HG02840 (cell line): ENCODE data around the gene SNX30.

Source experiments
- ATAC-seq: cut with Tn5 transposase; IDR thresholded peaks from one replicate; pipeline ENCODE4 v1.9.1; 2021; ENCODE audit warnings: mild to moderate bottlenecking, moderate library complexity, moderate number of reproducible peaks; ENCODE audit not compliant: unreplicated experiment, low FRiP score

SNX30 gene

DNA sequence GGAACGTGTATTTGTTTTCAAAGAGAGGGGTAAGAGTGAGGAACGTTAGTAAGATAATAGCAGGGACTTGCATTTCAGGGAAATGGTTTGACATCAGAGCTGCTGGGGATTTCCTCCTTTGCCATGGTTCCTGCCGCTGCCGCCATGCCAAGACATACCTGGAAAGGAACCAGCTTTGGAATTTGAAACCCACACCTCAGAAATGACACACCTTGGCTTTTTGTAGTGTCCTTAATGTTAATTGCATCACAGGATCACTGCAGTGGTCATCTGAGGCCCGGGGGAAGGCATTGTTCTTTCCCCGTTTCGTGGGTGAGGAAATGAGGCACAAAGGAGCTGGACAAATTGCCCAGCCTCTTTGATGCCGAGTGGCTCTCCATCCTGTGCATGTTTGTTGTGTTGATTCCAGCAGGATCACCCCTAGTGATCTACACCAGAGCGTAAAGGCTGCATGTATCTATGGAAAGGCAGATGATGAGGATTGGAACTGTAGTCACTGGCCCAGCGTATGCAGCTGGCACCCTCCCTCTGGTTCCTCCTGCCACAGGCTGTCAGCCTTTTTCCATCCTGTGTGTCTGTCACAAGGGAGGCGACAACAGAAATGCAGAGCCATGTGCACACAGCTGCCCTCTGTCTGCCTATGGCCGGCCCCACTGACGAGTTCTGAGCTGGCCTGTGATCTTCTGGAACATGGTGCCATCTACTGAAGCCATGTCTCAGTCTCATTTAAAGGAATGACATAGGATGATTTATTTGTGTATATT, 102.4 kb downstream of the SNX30 start:
- ATAC-seq: no peak

DNA sequence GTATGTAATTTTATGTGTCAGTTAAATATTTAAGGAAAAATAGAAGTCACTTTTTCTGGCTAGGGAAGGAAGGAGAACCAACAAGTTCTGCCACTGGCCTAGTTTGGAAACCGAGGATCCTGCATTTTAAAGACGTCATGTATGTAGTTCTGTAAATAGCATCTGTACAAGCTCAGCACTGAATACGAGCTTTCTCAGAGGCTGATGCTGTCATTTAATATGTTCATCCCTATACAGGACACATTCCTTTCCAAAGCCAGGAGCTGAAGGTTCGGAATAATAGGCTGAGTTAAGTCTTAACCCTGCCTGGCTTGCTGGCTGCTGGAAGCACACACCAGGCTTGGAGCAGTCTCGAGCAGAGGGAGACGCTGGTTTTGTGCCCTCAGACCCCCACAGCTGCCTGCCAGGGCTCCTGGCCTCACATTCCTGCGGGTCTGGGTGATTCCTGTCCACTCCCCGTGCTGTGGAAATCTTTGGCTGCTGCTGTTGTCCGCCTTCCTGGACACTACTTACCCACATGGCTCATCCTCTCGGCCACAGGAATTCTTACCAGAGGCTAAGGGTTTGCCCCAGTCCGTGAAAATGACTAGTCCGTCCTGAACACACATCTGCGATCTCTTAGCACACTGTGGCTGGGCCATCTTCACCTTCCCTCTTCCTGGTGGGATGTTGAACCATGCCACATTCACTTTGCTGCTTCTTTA, 103.5 kb downstream of the SNX30 start:
- ATAC-seq: no peak

DNA sequence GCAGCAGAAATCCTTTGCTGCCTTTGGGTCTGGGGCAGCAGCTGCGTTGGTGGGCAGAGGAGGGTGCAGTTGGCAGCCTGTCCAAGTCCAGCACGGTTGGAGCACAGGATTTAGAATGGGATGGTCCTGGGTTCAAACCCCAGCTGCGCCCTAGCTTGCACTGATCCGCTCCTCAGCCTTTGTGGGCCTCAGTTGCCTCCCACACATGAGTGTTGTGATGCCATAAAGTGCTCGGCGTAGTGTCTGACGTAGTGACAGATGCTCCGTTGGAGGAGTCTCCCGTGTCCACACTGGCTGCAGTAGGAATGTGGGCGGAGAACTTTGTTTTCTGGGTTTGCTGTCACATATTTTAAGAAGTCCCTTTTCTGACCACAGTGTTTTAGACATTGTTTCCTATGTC, 104.1 kb downstream of the SNX30 start:
- no peak for ATAC-seq

DNA sequence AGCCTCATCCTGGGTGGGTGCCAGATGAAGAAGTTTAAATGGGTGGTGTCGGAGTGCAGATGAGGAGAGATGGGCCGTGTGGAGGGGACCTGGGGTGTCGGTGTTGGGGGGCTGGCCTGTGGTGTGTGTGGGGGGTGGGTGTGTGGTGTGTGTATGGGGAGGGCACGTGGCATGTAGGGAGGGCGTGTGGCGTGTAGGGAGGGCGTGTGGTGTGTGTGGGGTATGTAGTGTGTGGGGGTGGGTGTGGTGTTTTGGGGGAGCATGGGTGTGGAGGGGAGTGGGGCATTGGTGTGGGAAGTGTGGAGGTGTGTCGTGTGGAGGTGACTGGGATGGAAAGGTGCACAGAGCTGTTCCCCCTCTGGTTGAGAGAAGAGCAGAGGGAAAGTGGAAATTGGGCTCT, 105.6 kb downstream of the SNX30 start:
- ATAC-seq: no peak

GRCh38 chr9:112856843-112857242, 106.3 kb downstream of the SNX30 start:
- no peak for ATAC-seq

GRCh38 chr9:112858005-112858404, 107.4 kb downstream of the SNX30 start:
- ATAC-seq: no peak

DNA sequence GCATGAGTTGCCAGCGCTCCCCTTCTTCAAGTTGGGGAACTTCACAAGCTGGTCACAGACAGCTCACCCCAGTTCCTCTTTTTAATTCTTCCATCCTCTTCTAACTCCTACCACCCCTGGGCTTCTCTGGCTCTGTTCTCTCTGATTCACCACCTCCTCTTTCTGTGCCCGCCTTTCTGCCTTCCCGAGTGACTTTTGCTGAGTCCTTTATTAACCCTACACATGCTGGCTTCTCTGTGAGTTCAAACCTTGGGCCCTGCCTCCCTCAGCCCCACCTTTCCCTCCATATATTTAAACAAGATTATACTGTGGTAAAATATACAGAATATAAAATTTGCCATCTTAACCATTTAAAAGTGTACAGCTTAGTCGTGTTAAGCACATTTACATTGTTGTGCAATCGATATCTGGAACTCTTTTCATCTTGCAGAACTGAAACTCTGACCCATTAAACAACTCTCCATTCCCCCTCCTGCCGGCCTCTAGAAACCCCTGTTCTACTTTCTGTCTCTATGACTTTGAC, 108.1 kb downstream of the SNX30 start:
- ATAC-seq: no peak

DNA sequence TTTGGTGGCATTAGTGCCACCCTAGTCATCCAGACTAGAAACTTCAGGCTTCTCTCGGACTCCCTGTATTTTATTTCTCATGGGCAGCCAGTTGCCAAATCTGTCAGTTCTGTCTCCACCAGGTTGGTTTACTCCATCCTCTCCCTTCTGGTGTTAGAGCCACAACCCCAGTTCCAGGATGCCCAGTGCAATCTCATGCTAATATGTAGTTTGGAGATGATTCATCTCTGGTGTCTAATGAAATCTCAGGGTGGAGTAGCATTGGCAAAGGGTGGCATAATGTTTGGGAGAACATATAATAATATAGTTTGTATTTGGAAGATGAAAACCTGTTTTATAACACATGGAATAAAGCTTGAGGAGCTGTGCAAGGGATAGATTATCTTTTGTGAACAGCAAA, 109.9 kb downstream of the SNX30 start:
- ATAC-seq: no peak

DNA sequence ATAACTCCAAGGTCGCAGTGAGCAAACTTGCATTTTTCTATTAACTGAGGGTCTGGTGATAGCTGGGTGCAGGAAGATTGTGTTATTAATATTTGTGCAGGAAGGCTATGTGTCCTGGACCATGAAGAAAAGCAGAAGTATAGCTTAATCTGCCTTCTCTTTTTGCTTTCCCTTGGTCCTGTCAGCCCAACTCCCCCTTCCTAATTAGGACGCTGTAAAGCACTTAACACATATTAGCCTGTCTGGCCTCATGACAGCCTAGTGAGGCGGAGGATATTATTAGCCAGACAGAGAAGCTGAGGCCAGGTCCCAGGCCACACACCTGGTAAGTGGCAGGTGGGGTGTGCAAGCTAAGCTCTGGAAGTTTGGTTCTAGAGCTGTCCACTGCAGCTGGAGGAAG, 110.6 kb downstream of the SNX30 start:
- no peak for ATAC-seq

DNA sequence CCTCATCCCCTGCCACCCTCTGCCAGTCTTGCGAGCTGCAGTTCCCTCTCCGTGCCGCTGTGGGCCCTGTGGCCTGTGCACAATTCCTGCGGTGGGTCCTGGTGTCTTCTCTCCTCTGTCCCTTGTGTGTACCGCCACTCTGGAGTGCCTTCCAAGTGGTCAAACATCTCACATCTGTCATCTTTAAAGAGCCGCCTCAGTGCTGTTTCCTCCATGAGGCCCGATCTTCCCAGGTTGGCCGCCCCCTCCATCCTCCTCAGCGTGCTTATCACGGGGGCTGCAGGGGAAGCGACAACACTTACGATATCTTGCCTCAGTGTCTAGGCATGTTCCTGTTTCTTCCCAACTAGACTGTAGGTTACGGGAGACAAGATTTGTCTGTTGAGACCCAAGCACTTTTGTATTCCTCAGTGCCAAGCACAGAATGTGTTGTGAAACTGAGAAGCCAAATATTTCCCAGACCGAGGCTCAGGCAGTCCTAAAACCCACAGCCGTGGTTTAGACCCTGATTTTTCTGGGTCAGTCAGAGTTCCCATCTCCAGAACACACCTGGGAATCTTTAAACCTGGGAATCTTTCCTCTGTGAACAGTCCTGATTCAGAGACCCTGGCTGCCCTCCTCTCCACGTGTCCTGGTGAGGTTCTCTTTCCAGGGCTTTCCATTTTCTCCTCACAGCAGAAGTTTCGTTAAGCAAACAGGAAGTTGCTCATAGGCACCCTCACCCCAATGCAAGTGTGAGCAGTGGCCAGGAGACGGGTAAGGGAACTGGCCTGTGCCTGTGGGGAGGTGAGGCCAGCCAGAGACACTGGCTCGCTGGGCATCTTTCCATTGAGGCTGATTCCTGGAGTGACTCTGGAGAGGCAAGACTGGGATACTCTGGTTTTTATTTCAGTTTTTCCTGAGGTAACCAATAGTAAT, 111.3 kb downstream of the SNX30 start:
- ATAC-seq: no peak

DNA sequence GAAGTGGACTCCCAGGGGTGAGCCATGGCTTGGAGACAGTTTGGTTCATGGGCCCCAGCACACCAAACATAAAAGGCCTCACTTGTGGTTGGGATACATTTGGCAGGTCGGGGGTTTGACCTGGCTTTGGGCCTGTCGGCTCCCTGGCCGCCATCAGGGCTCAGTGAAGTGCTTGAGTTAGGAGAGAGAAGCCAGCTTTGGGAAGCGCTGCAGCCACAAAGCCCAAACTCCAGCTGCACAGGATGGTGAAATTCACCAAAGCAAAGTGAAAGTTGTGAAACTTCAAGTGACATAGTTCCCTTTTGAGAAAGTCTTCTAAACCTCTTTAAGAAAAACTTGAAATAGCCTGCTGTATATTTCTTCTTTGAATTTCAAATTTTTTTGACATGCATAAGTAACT, 112.7 kb downstream of the SNX30 start:
- no peak for ATAC-seq

DNA sequence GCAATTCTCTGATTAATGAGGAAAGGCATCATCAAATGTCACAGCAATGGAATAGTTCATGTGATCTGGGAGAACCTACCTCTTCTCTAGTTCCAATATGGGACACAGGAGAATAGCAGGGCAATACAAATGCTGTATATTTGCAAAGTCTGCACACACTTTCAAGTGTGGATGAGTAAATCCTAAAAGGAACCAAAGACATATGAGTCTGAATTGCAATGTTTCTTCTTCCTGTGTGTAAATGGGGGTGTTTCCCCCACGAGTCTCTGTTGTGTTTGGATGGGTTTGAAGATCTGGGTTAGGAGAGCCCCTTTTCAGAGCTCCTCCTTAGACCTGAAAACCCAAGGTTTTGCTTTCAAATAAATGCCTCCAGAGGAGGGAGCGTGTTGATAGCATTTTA, 113.2 kb downstream of the SNX30 start:
- ATAC-seq: no peak

- ATAC-seq: no peak
Observed at GRCh38 chr9:112864403-112864802, 113.8 kb downstream of the SNX30 start.

- no peak for ATAC-seq
Observed at GRCh38 chr9:112864982-112865381, 114.4 kb downstream of the SNX30 start.

DNA sequence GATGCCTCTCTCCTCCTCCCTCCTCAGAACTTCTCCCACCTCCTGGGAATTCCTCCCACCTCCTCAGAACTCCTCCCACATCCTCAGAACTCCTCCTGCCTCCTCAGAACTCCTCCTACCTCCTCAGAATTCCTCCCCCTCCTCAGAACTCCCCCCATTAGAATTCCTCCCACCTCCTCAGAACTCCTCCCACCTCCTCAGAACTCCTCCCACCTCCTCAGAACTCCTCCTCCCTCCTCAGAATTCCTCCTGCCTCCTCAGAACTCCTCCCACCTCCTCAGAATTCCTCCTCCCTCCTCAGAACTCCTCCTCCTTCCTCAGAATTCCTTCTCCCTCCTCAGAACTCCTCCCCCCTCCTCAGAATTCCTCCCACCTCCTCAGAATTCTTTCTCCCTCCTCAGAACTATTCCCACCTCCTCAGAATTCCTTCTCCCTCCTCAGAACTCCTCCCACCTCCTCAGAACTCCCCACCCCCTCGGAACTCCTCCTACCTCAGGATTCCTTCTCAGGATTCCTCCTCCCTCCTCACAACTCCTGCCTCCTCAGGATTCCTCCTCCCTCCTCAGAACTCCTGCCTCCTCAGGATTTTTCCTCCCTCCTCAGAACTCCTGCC, 116.2 kb downstream of the SNX30 start:
- no peak for ATAC-seq

- ATAC-seq: no peak
Observed at GRCh38 chr9:112867275-112867991, 116.9 kb downstream of the SNX30 start.

- no peak for ATAC-seq
Observed at GRCh38 chr9:112868461-112868860, 117.9 kb downstream of the SNX30 start.

GRCh38 chr9:112869041-112869529, 118.5 kb downstream of the SNX30 start:
- no peak for ATAC-seq

DNA sequence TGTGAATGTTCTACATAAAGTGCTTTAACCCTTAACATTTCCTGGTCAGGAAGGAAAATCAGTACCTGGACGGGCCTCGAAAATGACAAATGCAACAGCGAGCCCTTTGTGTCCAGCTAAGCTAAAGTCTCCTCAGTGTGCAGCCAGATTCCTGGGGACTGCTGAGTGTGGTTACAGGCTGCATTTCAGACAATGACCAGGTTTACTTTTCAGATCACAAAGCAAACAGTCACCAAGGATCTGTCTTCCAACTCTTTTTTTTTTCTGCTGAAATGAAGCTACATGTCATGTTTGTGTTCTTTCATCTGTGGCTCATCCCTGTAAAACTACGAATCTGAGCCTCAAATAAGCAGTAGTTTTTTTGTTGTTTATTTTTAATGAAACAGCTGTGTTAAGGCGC, 119.4 kb downstream of the SNX30 start:
- no peak for ATAC-seq

DNA sequence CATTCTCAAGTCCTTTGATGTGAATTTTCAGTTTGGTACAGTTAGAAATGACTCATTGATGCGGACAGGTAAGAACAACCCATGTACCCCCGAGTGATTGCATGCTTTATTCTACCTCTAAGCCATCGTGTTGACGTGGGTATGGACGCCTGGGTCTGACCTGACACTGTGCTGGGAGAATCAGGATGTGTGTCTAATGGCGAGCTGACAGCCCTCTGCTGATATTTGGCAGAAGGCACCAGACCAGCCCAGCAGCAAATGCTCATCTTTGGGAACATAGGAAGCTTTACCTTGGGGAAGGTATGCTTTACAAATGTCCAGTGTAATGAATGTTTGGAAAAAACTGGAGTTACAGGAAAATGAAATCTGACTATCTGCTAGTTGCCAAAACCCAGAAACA, 120.0 kb downstream of the SNX30 start:
- ATAC-seq: no peak
